Stimulated activated CD4-positive, alpha-beta T cell treated with anti-CD3 and anti-CD28 coated beads, TNF-alpha, amount 100 ng/mL, for 1 hour (primary cell): ENCODE data around the gene ABHD15.
A peak's percentile ranks its signal among the peaks of the same experiment; 100 is the strongest.

Experiments used
- DNase-seq, 3 donors: peaks; one replicate each; pipeline ENCODE4 v3.0.0-alpha.2; 2020; ENCODE audit warnings: low read depth in 3 of 3, low spot score in 1 of 3

The ABHD15 gene

GRCh38 chr17:29582772-29583171, 15.9 kb upstream of the ABHD15 start:
- no peak for DNase-seq

- no peak for DNase-seq
Measured at GRCh38 chr17:29582254-29582765, 15.5 kb upstream of the ABHD15 start.

- DNase-seq: no peak
Measured at GRCh38 chr17:29581583-29582253, 14.9 kb upstream of the ABHD15 start.

- peak; percentile 72 to 90 (median 82) for DNase-seq
Measured at GRCh38 chr17:29579866-29580771, 13.3 kb upstream of the ABHD15 start.

GRCh38 chr17:29578626-29579485, 12.0 kb upstream of the ABHD15 start:
- no peak for DNase-seq

GRCh38 chr17:29577385-29578211, 10.8 kb upstream of the ABHD15 start:
- no peak for DNase-seq

GRCh38 chr17:29577001-29577370, 10.1 kb upstream of the ABHD15 start:
- DNase-seq: no peak

GRCh38 chr17:29576214-29577000, 9.6 kb upstream of the ABHD15 start:
- DNase-seq: no peak

GRCh38 chr17:29575511-29576213, 8.8 kb upstream of the ABHD15 start:
- DNase-seq: no peak

GRCh38 chr17:29574732-29575510, 8.1 kb upstream of the ABHD15 start:
- no peak for DNase-seq

- no peak for DNase-seq
Measured at GRCh38 chr17:29573871-29574731, 7.3 kb upstream of the ABHD15 start.

- DNase-seq: no peak
Measured at GRCh38 chr17:29573558-29573869, 6.7 kb upstream of the ABHD15 start.

GRCh38 chr17:29572691-29573557, 6.1 kb upstream of the ABHD15 start:
- peak in 1 of 3 donors; percentile 46 for DNase-seq

- no peak for DNase-seq
Measured at GRCh38 chr17:29571883-29572681, 5.2 kb upstream of the ABHD15 start.

- DNase-seq: no peak
Measured at GRCh38 chr17:29571486-29571882, 4.6 kb upstream of the ABHD15 start.

- no peak for DNase-seq
Measured at GRCh38 chr17:29570521-29570920, 3.7 kb upstream of the ABHD15 start.
